ENCODE results near the gene OR52L1. TPM values are rescaled to one million over a fixed set of nuclear protein-coding genes. Genes with fewer than 3 reads are reported as not detected.

The OR52L1 gene
- total and polyA plus RNA-seq, 9 of the 15 experiments (the other 6 are each of a cell fraction or from before 2014, with no cell fraction given) = not detected

DNA sequence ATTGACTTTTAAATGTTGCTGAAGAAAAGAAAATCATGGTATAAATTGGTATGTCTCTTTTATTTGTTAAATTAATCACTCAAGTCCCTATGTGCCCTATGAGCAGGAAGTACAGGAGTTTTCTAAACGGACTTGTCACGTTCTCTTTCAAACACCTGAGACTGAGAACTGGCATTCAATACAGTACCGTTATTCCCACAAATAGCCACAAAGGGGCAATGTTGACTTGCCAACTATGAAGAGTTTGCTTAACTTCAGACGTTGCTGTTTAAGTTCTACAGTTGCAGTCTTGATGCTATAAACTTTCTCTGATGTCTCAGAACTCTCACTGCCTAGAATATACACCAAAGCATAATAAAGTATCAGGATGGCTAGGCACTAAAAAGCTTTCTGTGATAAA lies 36.2 kb upstream of the OR52L1 start (continued):
- TF ChIP-seq, protein P1, sequence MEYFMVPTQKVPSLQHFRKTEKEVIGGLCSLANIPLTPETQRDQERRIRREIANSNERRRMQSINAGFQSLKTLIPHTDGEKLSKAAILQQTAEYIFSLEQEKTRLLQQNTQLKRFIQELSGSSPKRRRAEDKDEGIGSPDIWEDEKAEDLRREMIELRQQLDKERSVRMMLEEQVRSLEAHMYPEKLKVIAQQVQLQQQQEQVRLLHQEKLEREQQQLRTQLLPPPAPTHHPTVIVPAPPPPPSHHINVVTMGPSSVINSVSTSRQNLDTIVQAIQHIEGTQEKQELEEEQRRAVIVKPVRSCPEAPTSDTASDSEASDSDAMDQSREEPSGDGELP (CRISPR knock-in tag; IDR thresholded peaks at IDR 0.05; ENCODE audit: borderline replicate concordance) = no peak
- TF ChIP-seq BCL6 (CRISPR knock-in tag; IDR thresholded peaks at IDR 0.05) (no peak), HDAC1 (IDR thresholded peaks at IDR 0.05) (no peak), ARNT (IDR thresholded peaks at IDR 0.05) (no peak), EP400 (IDR thresholded peaks at IDR 0.05) (no peak), STAT6 (CRISPR knock-in tag; IDR thresholded peaks at IDR 0.05) (no peak), TEAD4 (IDR thresholded peaks at IDR 0.05; ENCODE audit: low read length) (no peak), TEAD4 (CRISPR knock-in tag; IDR thresholded peaks at IDR 0.05; ENCODE audit: borderline replicate concordance) (no peak), IFI16 (CRISPR knock-in tag; IDR thresholded peaks at IDR 0.05) (no peak), ERF (CRISPR knock-in tag; IDR thresholded peaks at IDR 0.05) (no peak), BHLHE40 (IDR thresholded peaks at IDR 0.05; ENCODE audit: low read length) (no peak), SNIP1 (IDR thresholded peaks at IDR 0.05; ENCODE audit: low read depth) (no peak), RNF219 (CRISPR knock-in tag; IDR thresholded peaks at IDR 0.05) (no peak), ZNF766 (CRISPR knock-in tag; conservative IDR thresholded peaks at IDR 0.05) (no peak), ZNF589 (CRISPR knock-in tag; IDR thresholded peaks at IDR 0.05; ENCODE audit: low read depth) (no peak), NCOA4 (IDR thresholded peaks at IDR 0.05; ENCODE audit: partially characterized antibody) (no peak), ARID2 (IDR thresholded peaks at IDR 0.05) (peak; percentile 39; the same call in 1 of the 2 replicates)
- TF ChIP-seq, protein P2, sequence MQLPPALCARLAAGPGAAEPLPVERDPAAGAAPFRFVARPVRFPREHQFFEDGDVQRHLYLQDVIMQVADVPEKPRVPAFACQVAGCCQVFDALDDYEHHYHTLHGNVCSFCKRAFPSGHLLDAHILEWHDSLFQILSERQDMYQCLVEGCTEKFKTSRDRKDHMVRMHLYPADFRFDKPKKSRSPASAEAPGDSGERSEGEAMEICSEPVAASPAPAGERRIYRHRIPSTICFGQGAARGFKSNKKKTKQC (CRISPR knock-in tag; IDR thresholded peaks at IDR 0.05) = no peak
- TF ChIP-seq, protein P3, sequence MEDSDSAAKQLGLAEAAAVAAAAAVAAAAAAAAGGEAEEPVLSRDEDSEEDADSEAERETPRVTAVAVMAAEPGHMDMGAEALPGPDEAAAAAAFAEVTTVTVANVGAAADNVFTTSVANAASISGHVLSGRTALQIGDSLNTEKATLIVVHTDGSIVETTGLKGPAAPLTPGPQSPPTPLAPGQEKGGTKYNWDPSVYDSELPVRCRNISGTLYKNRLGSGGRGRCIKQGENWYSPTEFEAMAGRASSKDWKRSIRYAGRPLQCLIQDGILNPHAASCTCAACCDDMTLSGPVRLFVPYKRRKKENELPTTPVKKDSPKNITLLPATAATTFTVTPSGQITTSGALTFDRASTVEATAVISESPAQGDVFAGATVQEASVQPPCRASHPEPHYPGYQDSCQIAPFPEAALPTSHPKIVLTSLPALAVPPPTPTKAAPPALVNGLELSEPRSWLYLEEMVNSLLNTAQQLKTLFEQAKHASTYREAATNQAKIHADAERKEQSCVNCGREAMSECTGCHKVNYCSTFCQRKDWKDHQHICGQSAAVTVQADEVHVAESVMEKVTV (CRISPR knock-in tag; IDR thresholded peaks at IDR 0.05) = peak; percentile 52; the same call in 1 of the 2 replicates
- TF ChIP-seq, protein P4, sequence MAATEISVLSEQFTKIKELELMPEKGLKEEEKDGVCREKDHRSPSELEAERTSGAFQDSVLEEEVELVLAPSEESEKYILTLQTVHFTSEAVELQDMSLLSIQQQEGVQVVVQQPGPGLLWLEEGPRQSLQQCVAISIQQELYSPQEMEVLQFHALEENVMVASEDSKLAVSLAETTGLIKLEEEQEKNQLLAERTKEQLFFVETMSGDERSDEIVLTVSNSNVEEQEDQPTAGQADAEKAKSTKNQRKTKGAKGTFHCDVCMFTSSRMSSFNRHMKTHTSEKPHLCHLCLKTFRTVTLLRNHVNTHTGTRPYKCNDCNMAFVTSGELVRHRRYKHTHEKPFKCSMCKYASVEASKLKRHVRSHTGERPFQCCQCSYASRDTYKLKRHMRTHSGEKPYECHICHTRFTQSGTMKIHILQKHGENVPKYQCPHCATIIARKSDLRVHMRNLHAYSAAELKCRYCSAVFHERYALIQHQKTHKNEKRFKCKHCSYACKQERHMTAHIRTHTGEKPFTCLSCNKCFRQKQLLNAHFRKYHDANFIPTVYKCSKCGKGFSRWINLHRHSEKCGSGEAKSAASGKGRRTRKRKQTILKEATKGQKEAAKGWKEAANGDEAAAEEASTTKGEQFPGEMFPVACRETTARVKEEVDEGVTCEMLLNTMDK (IDR thresholded peaks at IDR 0.05; ENCODE audit: borderline replicate concordance, insufficient read depth, low read depth, low read length, poor library complexity, severe bottlenecking) = no peak

Measured in K562 (cell line).